ENCODE data around the gene DAZAP1.

- TF ChIP-seq POLR2A (IDR thresholded peaks at IDR 0.05) = no peak
- TF ChIP-seq CTCF (IDR thresholded peaks at IDR 0.05) = no peak
- TF ChIP-seq POLR2AphosphoS5 (IDR thresholded peaks at IDR 0.05) = no peak
- no peak for TF ChIP-seq EP300 (IDR thresholded peaks at IDR 0.05)
Observed at GRCh38 chr19:1361601-1362386, 45.6 kb upstream of the DAZAP1 start.
